WTC11 (cell line): ENCODE data around the gene PAK1IP1. TPM values are rescaled to one million over a fixed set of nuclear protein-coding genes. Genes with fewer than 3 reads are reported as not detected.

Experiments used
- ATAC-seq: fragments of 200-7000 bp; cut with Tn5 transposase; 2 replicates; pipeline ENCODE4 v1.10.0; 2021; ENCODE audit warnings: mild to moderate bottlenecking, moderate library complexity
- CTCF ChIA-PET: fragments of 300-600 bp; sonication (Branson Sonifier 250); formaldehyde crosslinking; loops from one replicate; lab custom pipeline; 2021; ENCODE audit warnings: antibody characterized with exemption; lab: Charles Lee
- POLR2A ChIA-PET: fragments of 350-600 bp; sonication (Branson Sonifier 250); formaldehyde crosslinking; loops from one replicate; lab custom pipeline; 2021; ENCODE audit warnings: antibody characterized with exemption; lab: Charles Lee
- DNase-seq: peaks from one replicate; pipeline ENCODE4 v3.0.0; 2021; ENCODE audit warnings: low spot score
- H3K27ac Mint-ChIP-seq: 2 replicates; pipeline ENCODE4 v1.8.0; 2021; ENCODE audit warnings: mixed read lengths
- H3K27me3 Mint-ChIP-seq: 2 replicates; pipeline ENCODE4 v1.8.0; 2021; ENCODE audit warnings: low read depth, mild to moderate bottlenecking, moderate library complexity, mixed read lengths
- H3K36me3 Mint-ChIP-seq: 2 replicates; pipeline ENCODE4 v1.8.0; 2021; ENCODE audit warnings: mixed read lengths
- H3K4me1 Mint-ChIP-seq: 2 replicates; pipeline ENCODE4 v1.8.0; 2022; ENCODE audit warnings: mixed read lengths
- H3K4me3 Mint-ChIP-seq: 2 replicates; pipeline ENCODE4 v1.8.0; 2021; ENCODE audit warnings: mild to moderate bottlenecking, moderate library complexity, mixed read lengths
- H3K9me3 Mint-ChIP-seq: 2 replicates; pipeline ENCODE4 v1.8.0; 2021; ENCODE audit warnings: mixed read lengths
- ARID4B ChIP-seq: sonication (generic); formaldehyde crosslinking; IDR thresholded peaks from 2 replicates; pipeline ENCODE4 v1.8.0; 2023; ENCODE audit warnings: missing genetic modification reagents, mild to moderate bottlenecking, borderline replicate concordance
- CBFB ChIP-seq: sonication (generic); formaldehyde crosslinking; IDR thresholded peaks from 2 replicates; pipeline ENCODE4 v1.8.1; 2022; ENCODE audit warnings: mild to moderate bottlenecking, low read depth, missing genetic modification reagents
- E2F1 ChIP-seq: sonication (generic); formaldehyde crosslinking; IDR thresholded peaks from 2 replicates; pipeline ENCODE4 v1.8.0; 2022; ENCODE audit warnings: mild to moderate bottlenecking, missing genetic modification reagents
- EMX1 ChIP-seq: fragments of 250-450 bp; sonication (Bioruptor Pico); IDR thresholded peaks from 2 replicates; pipeline ENCODE4 v1.8.0; 2021; ENCODE audit warnings: mild to moderate bottlenecking
- FOXJ3 ChIP-seq: sonication (generic); formaldehyde crosslinking; IDR thresholded peaks from 2 replicates; pipeline ENCODE4 v1.9.0; 2021; ENCODE audit warnings: missing genetic modification reagents, mild to moderate bottlenecking, borderline replicate concordance
- HMGA2 ChIP-seq: fragments of 250-450 bp; sonication (Bioruptor Pico); IDR thresholded peaks from 2 replicates; pipeline ENCODE4 v1.4.0; 2021; ENCODE audit warnings: mild to moderate bottlenecking, moderate library complexity
- MLX ChIP-seq: sonication (generic); formaldehyde crosslinking; IDR thresholded peaks from 2 replicates; pipeline ENCODE4 v1.8.1; 2023; ENCODE audit warnings: mild to moderate bottlenecking, missing genetic modification reagents, moderate library complexity
- MXD4 ChIP-seq: fragments of 250-450 bp; sonication (Bioruptor Pico); IDR thresholded peaks from 2 replicates; pipeline ENCODE4 v1.8.0; 2021; ENCODE audit warnings: mild to moderate bottlenecking, moderate library complexity, borderline replicate concordance
- NFE2L1 ChIP-seq: sonication (generic); formaldehyde crosslinking; IDR thresholded peaks from 2 replicates; pipeline ENCODE4 v1.8.1; 2023; ENCODE audit warnings: missing genetic modification reagents
- NFYB ChIP-seq: sonication (generic); formaldehyde crosslinking; conservative IDR thresholded peaks from 2 replicates; pipeline ENCODE4 v1.8.0; 2022; ENCODE audit warnings: low read depth, missing genetic modification reagents
- PRRX2 ChIP-seq: fragments of 250-450 bp; sonication (Bioruptor Pico); IDR thresholded peaks from 2 replicates; pipeline ENCODE4 v1.8.0; 2021; ENCODE audit warnings: mild to moderate bottlenecking
- RORB ChIP-seq: fragments of 250-450 bp; sonication (Bioruptor Pico); IDR thresholded peaks from 2 replicates; pipeline ENCODE4 v1.9.0; 2021; ENCODE audit warnings: mild to moderate bottlenecking
- SMAD3 ChIP-seq: sonication (generic); formaldehyde crosslinking; IDR thresholded peaks from 2 replicates; pipeline ENCODE4 v1.8.0; 2022; ENCODE audit warnings: missing genetic modification reagents, mild to moderate bottlenecking, borderline replicate concordance
- SMAD4 ChIP-seq: sonication (generic); formaldehyde crosslinking; IDR thresholded peaks from 2 replicates; pipeline ENCODE4 v1.8.0; 2022; ENCODE audit warnings: mild to moderate bottlenecking, missing genetic modification reagents
- TP53 ChIP-seq: sonication (generic); formaldehyde crosslinking; IDR thresholded peaks from 2 replicates; pipeline ENCODE4 v1.8.1; 2023; ENCODE audit warnings: mild to moderate bottlenecking, missing genetic modification reagents
- USF2 ChIP-seq: sonication (generic); formaldehyde crosslinking; IDR thresholded peaks from 2 replicates; pipeline ENCODE4 v1.8.1; 2023; ENCODE audit warnings: mild to moderate bottlenecking, missing genetic modification reagents, moderate library complexity
- ZBTB21 ChIP-seq: sonication (generic); formaldehyde crosslinking; IDR thresholded peaks from 2 replicates; pipeline ENCODE4 v1.8.1; 2023; ENCODE audit warnings: mild to moderate bottlenecking, missing genetic modification reagents, borderline replicate concordance
- ZNF232 ChIP-seq: sonication (generic); formaldehyde crosslinking; IDR thresholded peaks from 2 replicates; pipeline ENCODE4 v1.8.0; 2022; ENCODE audit warnings: mild to moderate bottlenecking, missing genetic modification reagents
- ZNF532 ChIP-seq: fragments of 250-450 bp; sonication (Bioruptor Pico); IDR thresholded peaks from 2 replicates; pipeline ENCODE4 v1.9.0; 2021; ENCODE audit warnings: mild to moderate bottlenecking, borderline replicate concordance
- total RNA-seq: library from RNA; stranded (reverse); gene quantifications from 3 replicates; pipeline ENCODE4 v1.2.3, GENCODE V29; 2021
- TF ChIP-seq, protein P1 (sequence below): sonication (generic); formaldehyde crosslinking; IDR thresholded peaks from 2 replicates; pipeline ENCODE4 v1.8.1; 2022; ENCODE audit warnings: mild to moderate bottlenecking, moderate library complexity, missing genetic modification reagents
- TF ChIP-seq, protein P2 (sequence below): sonication (generic); formaldehyde crosslinking; IDR thresholded peaks from 2 replicates; pipeline ENCODE4 v1.8.0; 2022; ENCODE audit warnings: mild to moderate bottlenecking, missing genetic modification reagents
- TF ChIP-seq, protein P3 (sequence below): sonication (generic); formaldehyde crosslinking; IDR thresholded peaks from 2 replicates; pipeline ENCODE4 v1.8.1; 2022; ENCODE audit warnings: missing genetic modification reagents, borderline replicate concordance

PAK1IP1 gene
- total RNA-seq, 1 experiment from 2014 or later, result 30.4 TPM

DNA sequence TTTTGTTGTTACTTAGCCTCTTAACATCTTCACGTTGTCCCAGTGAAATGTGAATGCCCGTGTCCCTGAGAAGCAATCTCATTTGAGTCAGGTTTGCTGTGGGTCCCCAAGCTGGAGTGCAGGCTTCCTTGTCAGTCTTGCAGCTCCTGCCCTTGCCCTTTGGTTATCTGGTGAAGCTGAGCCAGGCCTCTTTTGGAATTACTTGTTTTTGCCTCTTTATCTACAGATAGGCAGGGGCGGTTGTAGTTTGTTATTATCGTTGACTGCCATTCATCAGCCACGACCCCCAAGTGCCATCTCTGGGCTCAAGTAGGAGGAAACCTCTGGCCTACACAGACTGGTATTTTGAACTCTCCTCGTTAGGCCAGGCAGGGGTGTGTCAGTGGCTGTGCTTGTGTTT, 30.3 kb downstream of the PAK1IP1 start:
- Mint-ChIP-seq H3K9me3 (peaks cover 8% of the 10 kb centered on the region; the same call in 1 of the 2 replicates), H3K36me3 (peaks cover 33% of the 10 kb centered on the region), H3K4me3 (no peak overlapping the region), H3K27ac (peak overlapping the region; percentile 89), H3K27me3 (no peaks in the 10 kb centered on the region), H3K4me1 (peaks cover 28% of the 10 kb centered on the region)
- POLR2A ChIA-PET, result no interaction called here
- CTCF ChIA-PET, result interaction anchor here (2.3 kb wide), 1 partner anchor 259 kb away, joined by 6 read pairs; no protein-coding TSS in a partner anchor
- no peak for TF ChIP-seq NFE2L1 (CRISPR knock-in tag)
- no peak for TF ChIP-seq SMAD3
- TF ChIP-seq USF2 (CRISPR knock-in tag), result no peak
- no peak for TF ChIP-seq ZNF232 (CRISPR knock-in tag)
- no peak for TF ChIP-seq TP53 (CRISPR knock-in tag)
- TF ChIP-seq FOXJ3 (CRISPR knock-in tag), result no peak
- TF ChIP-seq, protein P1, sequence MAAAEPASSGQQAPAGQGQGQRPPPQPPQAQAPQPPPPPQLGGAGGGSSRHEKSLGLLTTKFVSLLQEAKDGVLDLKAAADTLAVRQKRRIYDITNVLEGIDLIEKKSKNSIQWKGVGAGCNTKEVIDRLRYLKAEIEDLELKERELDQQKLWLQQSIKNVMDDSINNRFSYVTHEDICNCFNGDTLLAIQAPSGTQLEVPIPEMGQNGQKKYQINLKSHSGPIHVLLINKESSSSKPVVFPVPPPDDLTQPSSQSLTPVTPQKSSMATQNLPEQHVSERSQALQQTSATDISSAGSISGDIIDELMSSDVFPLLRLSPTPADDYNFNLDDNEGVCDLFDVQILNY, result no peak
- no peak for TF ChIP-seq ARID4B (CRISPR knock-in tag)
- no peak for TF ChIP-seq E2F1 (CRISPR knock-in tag)
- TF ChIP-seq, protein P2, sequence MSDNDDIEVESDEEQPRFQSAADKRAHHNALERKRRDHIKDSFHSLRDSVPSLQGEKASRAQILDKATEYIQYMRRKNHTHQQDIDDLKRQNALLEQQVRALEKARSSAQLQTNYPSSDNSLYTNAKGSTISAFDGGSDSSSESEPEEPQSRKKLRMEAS (CRISPR knock-in tag), result no peak
- TF ChIP-seq MXD4 (CRISPR knock-in tag), result no peak
- TF ChIP-seq CBFB (CRISPR knock-in tag), result no peak
- TF ChIP-seq ZBTB21, result no peak
- DNase-seq (no peak), ATAC-seq (no peak)

DNA sequence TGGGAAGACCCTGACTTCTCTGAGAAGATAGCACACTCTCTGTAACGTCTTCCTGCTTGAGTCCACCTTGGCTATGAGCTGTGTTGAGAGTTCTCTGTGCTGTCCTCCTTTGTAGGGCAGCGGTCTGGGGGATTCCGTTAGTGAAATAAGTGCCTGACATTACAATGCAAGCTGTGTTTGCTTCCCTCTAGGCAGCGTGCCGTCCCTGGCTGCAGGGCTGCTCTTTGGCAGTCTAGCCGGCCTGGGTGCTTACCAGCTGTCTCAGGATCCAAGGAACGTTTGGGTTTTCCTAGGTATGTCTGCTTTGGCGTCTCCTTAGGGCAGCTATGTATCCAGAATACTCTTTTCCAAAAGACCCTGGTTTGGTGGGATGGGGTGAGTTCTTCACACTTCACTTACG, 30.9 kb downstream of the PAK1IP1 start:
- POLR2A ChIA-PET, result no interaction called here
- DNase-seq (no peak), ATAC-seq (no peak)
- Mint-ChIP-seq H3K36me3 (peaks cover 39% of the 10 kb centered on the region), H3K9me3 (peaks cover 8% of the 10 kb centered on the region; the same call in 1 of the 2 replicates), H3K27ac (peak overlapping the region; percentile 86), H3K4me1 (peaks cover 28% of the 10 kb centered on the region), H3K27me3 (no peaks in the 10 kb centered on the region), H3K4me3 (no peak overlapping the region)
- CTCF ChIA-PET, result interaction anchor here (2.3 kb wide), 1 partner anchor 260 kb away, joined by 6 read pairs; no protein-coding TSS in a partner anchor
- TF ChIP-seq PRRX2 (CRISPR knock-in tag) (no peak), ZNF232 (CRISPR knock-in tag) (no peak), ZNF532 (CRISPR knock-in tag) (no peak), MLX (CRISPR knock-in tag) (no peak), EMX1 (CRISPR knock-in tag) (no peak), RORB (CRISPR knock-in tag) (no peak), TP53 (CRISPR knock-in tag) (no peak), HMGA2 (CRISPR knock-in tag) (no peak), NFYB (CRISPR knock-in tag) (no peak), SMAD4 (CRISPR knock-in tag) (no peak)
- TF ChIP-seq, protein P3, sequence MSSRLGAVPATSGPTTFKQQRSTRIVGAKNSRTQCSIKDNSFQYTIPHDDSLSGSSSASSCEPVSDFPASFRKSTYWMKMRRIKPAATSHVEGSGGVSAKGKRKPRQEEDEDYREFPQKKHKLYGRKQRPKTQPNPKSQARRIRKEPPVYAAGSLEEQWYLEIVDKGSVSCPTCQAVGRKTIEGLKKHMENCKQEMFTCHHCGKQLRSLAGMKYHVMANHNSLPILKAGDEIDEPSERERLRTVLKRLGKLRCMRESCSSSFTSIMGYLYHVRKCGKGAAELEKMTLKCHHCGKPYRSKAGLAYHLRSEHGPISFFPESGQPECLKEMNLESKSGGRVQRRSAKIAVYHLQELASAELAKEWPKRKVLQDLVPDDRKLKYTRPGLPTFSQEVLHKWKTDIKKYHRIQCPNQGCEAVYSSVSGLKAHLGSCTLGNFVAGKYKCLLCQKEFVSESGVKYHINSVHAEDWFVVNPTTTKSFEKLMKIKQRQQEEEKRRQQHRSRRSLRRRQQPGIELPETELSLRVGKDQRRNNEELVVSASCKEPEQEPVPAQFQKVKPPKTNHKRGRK (CRISPR knock-in tag), result no peak
